SK-N-SH (cell line): ENCODE data around the gene FNDC3B. TPM values are rescaled to one million over a fixed set of nuclear protein-coding genes. Genes with fewer than 3 reads are reported as not detected.

Source experiments
- CTCF ChIA-PET: fragments of 300-600, 350-600 bp; formaldehyde crosslinking; extraction: SDS; loops from one replicate; lab custom pipeline; 2021; lab: Yijun Ruan, JAX
- POLR2A ChIA-PET: fragments of 350-600 bp; sonication (Branson Sonifier 250); formaldehyde crosslinking; extraction: SDS; loops from one replicate; lab custom pipeline; 2020; ENCODE audit warnings: antibody characterized with exemption, inconsistent platforms; lab: Yijun Ruan, JAX
- DNase-seq: peaks from one replicate; pipeline ENCODE4 v3.0.0; 2012
- H2AFZ ChIP-seq: fragments of 200-600 bp; sonication (generic); 2 replicates; pipeline ENCODE4 v1.8.1; 2016; ENCODE audit warnings: antibody characterized with exemption, mild to moderate bottlenecking, low read depth
- H3F3A ChIP-seq: fragments of 200-600 bp; sonication (generic); replicated peaks from 2 replicates; pipeline ENCODE3; 2016; ENCODE audit warnings: antibody characterized with exemption, mild to moderate bottlenecking; ENCODE audit not compliant: insufficient read depth
- H3K27ac ChIP-seq, 2 experiments: fragments of 200-500 bp in 1 of 2; fragments of 200-600 bp in 1 of 2; sonication (Bioruptor generic) in 1 of 2; sonication (generic), shearing (Covaris generic) in 1 of 2; 2 replicates each; pipeline versions ENCODE4 v1.5.1 to v1.6.1; 2014 to 2016; ENCODE audit warnings: low read depth in 2 of 2, inconsistent platforms in 1 of 2, low read length in 1 of 2, mild to moderate bottlenecking in 1 of 2, mixed read lengths in 1 of 2
- H3K27me3 ChIP-seq: fragments of 200-600 bp; sonication (generic), shearing (Covaris generic); 2 replicates; pipeline ENCODE4 v1.6.1; 2016; ENCODE audit warnings: mixed run types; ENCODE audit not compliant: insufficient read depth
- H3K36me3 ChIP-seq, 2 experiments: fragments of 200-500 bp in 1 of 2; fragments of 200-600 bp in 1 of 2; sonication (Bioruptor generic) in 1 of 2; sonication (generic) in 1 of 2; replicated peaks in 1 of 2; 2 replicates each; pipeline versions ENCODE3 to v1.5.1; 2014 to 2016; ENCODE audit warnings: low read length in 1 of 2, mild to moderate bottlenecking in 1 of 2; ENCODE audit not compliant: insufficient read depth in 2 of 2, control insufficient read depth in 1 of 2
- H3K4me1 ChIP-seq, 2 experiments: fragments of 200-500 bp in 1 of 2; fragments of 200-600 bp in 1 of 2; sonication (Bioruptor generic) in 1 of 2; sonication (generic), shearing (Covaris generic) in 1 of 2; 2 replicates each; pipeline versions ENCODE4 v1.5.1 to v1.6.1; 2014 to 2016; ENCODE audit warnings: low read depth in 1 of 2, low read length in 1 of 2, mixed run types in 1 of 2; ENCODE audit not compliant: insufficient read depth in 2 of 2, control insufficient read depth in 1 of 2
- H3K4me2 ChIP-seq: fragments of 200-600 bp; sonication (generic), shearing (Covaris generic); 2 replicates; pipeline ENCODE4 v1.6.1; 2017; ENCODE audit warnings: mixed run types
- H3K4me3 ChIP-seq, 2 experiments: fragments of 200-500 bp in 1 of 2; fragments of 200-600 bp in 1 of 2; sonication (Bioruptor generic) in 1 of 2; sonication (generic), shearing (Covaris generic) in 1 of 2; 2 replicates each; pipeline versions ENCODE4 v1.5.1 to v1.8.1; 2014 to 2016; ENCODE audit warnings: low read depth in 2 of 2, inconsistent platforms in 1 of 2, low read length in 1 of 2, mild to moderate bottlenecking in 1 of 2, mixed read lengths in 1 of 2, moderate library complexity in 1 of 2
- H3K79me2 ChIP-seq: fragments of 200-600 bp; sonication (generic); 2 replicates; pipeline ENCODE4 v1.8.1; 2017; ENCODE audit warnings: mild to moderate bottlenecking; ENCODE audit not compliant: insufficient read depth
- H3K9ac ChIP-seq: fragments of 200-600 bp; sonication (generic); 2 replicates; pipeline ENCODE4 v1.6.1; 2017; ENCODE audit warnings: mixed run types
- H3K9me2 ChIP-seq: fragments of 200-600 bp; sonication (generic); 2 replicates; pipeline ENCODE4 v1.6.1; 2017; ENCODE audit warnings: mixed run types
- H3K9me3 ChIP-seq: fragments of 200-600 bp; sonication (generic); 2 replicates; pipeline ENCODE4 v1.6.1; 2017; ENCODE audit warnings: mixed run types, mild to moderate bottlenecking, moderate library complexity
- H4K20me1 ChIP-seq: fragments of 200-600 bp; sonication (generic); 2 replicates; pipeline ENCODE4 v1.6.1; 2017; ENCODE audit warnings: mild to moderate bottlenecking, mixed run types; ENCODE audit not compliant: insufficient read depth
- CHD2 ChIP-seq: fragments of 150-350 bp; IDR thresholded peaks from 2 replicates; pipeline ENCODE4 v1.6.1; 2018; ENCODE audit warnings: low read length; ENCODE audit not compliant: partially characterized antibody
- ELF1 ChIP-seq: IDR thresholded peaks from 2 replicates; pipeline ENCODE4 v1.4.0; 2012
- EZH2phosphoT487 ChIP-seq: fragments of 200-600 bp; sonication (generic); IDR thresholded peaks from 2 replicates; pipeline ENCODE4 v1.6.1; 2017; ENCODE audit warnings: low read depth, mixed run types, mild to moderate bottlenecking, antibody characterized with exemption, moderate library complexity, borderline replicate concordance
- FOSL2 ChIP-seq: IDR thresholded peaks from 2 replicates; pipeline ENCODE4 v1.4.0; 2012; ENCODE audit warnings: low read depth, mild to moderate bottlenecking, moderate library complexity, borderline replicate concordance
- FOXJ3 ChIP-seq: sonication (generic); formaldehyde crosslinking; IDR thresholded peaks from 2 replicates; pipeline ENCODE4 v1.5.1; 2020; ENCODE audit warnings: mild to moderate bottlenecking, missing genetic modification reagents
- GATA2 ChIP-seq: sonication (generic); formaldehyde crosslinking; IDR thresholded peaks from 2 replicates; pipeline ENCODE4 v1.5.0; 2020; ENCODE audit warnings: mild to moderate bottlenecking, missing genetic modification reagents
- MXI1 ChIP-seq: IDR thresholded peaks from 2 replicates; pipeline ENCODE4 v1.6.1; 2012; ENCODE audit warnings: mild to moderate bottlenecking, low read depth, low read length, improper control_type of control experiment
- NFIC ChIP-seq: IDR thresholded peaks from 2 replicates; pipeline ENCODE4 v1.4.0; 2012; ENCODE audit warnings: borderline replicate concordance
- PBX3 ChIP-seq: IDR thresholded peaks from 2 replicates; pipeline ENCODE4; 2012
- POLR2AphosphoS5 ChIP-seq: IDR thresholded peaks from 2 replicates; pipeline ENCODE4 v1.6.1; 2012; ENCODE audit warnings: low read depth, low read length
- RCOR1 ChIP-seq: fragments of 150-350 bp; IDR thresholded peaks from 2 replicates; pipeline ENCODE4 v1.6.1; 2017; ENCODE audit warnings: antibody characterized with exemption, low read length
- REST ChIP-seq: IDR thresholded peaks from 2 replicates; pipeline ENCODE4 v1.6.1; 2012; ENCODE audit warnings: mild to moderate bottlenecking, low read depth, low read length, moderate library complexity
- RFX5 ChIP-seq: IDR thresholded peaks from 2 replicates; pipeline ENCODE4 v1.6.1; 2012; ENCODE audit warnings: mild to moderate bottlenecking, improper control_type of control experiment, low read length
- TAF1 ChIP-seq: IDR thresholded peaks from 2 replicates; pipeline ENCODE4 v1.6.1; 2012; ENCODE audit warnings: low read depth, mild to moderate bottlenecking, low read length, moderate library complexity, borderline replicate concordance
- TEAD4 ChIP-seq: IDR thresholded peaks from 2 replicates; pipeline ENCODE4 v1.4.0; 2012; ENCODE audit warnings: mild to moderate bottlenecking, borderline replicate concordance; ENCODE audit not compliant: insufficient read depth
- WGBS: methylation state at CpG from one replicate; pipeline ENCODE4 v1.1.6; 2017; ENCODE audit warnings: low lambda C conversion rate; 5-methylcytosine and 5-hydroxymethylcytosine counted together
- polyA plus RNA-seq, 3 experiments: library from polyadenylated mRNA; depleted of rRNA; stranded (reverse); fragments of >200 nt; gene quantifications; 2 replicates each; pipeline ENCODE4 v1.2.3, GENCODE V29; 2012
- TF ChIP-seq, protein P1 (sequence below): IDR thresholded peaks from 2 replicates; pipeline ENCODE4 v1.4.0; 2012; ENCODE audit warnings: low read depth, borderline replicate concordance
- TF ChIP-seq, protein P2 (sequence below): IDR thresholded peaks from 2 replicates; pipeline ENCODE4 v1.4.0; 2012; ENCODE audit warnings: low read depth

FNDC3B gene
- polyA plus RNA-seq, 1 of the 3 experiments (the other 2 are of a cell fraction): 10.4 TPM

GRCh38 chr3:172397716-172398405 is 358.5 kb downstream of the FNDC3B start (continued):
- no peak for TF ChIP-seq PBX3
- TF ChIP-seq, protein P1, sequence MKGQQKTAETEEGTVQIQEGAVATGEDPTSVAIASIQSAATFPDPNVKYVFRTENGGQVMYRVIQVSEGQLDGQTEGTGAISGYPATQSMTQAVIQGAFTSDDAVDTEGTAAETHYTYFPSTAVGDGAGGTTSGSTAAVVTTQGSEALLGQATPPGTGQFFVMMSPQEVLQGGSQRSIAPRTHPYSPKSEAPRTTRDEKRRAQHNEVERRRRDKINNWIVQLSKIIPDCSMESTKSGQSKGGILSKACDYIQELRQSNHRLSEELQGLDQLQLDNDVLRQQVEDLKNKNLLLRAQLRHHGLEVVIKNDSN: no peak
- TF ChIP-seq EZH2phosphoT487: no peak

DNA sequence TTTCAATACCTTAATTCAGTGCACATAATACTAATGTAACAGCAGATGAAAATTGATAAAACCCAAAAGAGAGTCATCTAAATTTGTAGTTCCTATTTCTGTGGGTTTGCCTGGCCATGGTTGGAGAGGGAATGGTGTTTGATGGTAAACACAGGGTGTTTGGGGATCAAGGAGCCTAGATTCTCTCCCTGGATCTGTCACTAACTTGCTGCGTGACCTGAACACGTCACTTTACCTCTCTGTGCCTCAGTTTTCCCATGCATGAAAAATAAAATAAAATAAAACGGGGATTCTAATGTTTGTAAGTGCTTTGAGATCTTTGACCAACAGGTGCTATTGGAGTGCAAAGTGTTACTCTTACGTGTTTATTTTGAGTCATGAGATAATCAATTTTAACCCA is 359.1 kb downstream of the FNDC3B start:
- H2AFZ ChIP-seq: no peak overlapping the region
- peaks cover 37 to 65% of the 10 kb centered on the region in 2 experiments for H3K36me3 ChIP-seq
- H3K4me1 ChIP-seq: no peaks in the 10 kb centered on the region
- H3K27me3 ChIP-seq: no peaks in the 10 kb centered on the region
- WGBS: 95% methylated on average over 4 of the region's 4 CpGs
- ChIA-PET POLR2A (no interaction called here), CTCF (interaction anchor here (0.6 to 1.0 kb wide), 2 partner anchors 9 to 12 kb away, joined by 3 to 4 read pairs; no protein-coding TSS in a partner anchor)
- H3K9ac ChIP-seq: no peak overlapping the region
- H3K4me3 ChIP-seq: no peak overlapping the region
- no peak for DNase-seq
- H3K4me2 ChIP-seq: no peak overlapping the region
- H3K9me3 ChIP-seq: no peaks in the 10 kb centered on the region
- TF ChIP-seq REST (no peak), POLR2AphosphoS5 (no peak)
- TF ChIP-seq, protein P2, sequence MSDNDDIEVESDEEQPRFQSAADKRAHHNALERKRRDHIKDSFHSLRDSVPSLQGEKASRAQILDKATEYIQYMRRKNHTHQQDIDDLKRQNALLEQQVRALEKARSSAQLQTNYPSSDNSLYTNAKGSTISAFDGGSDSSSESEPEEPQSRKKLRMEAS: no peak
- no peak overlapping the region for H3K27ac ChIP-seq
- peaks cover 7% of the 10 kb centered on the region for H3F3A ChIP-seq
- H4K20me1 ChIP-seq: no peaks in the 10 kb centered on the region
- H3K79me2 ChIP-seq: peaks cover 3% of the 10 kb centered on the region; the same call in 1 of the 2 replicates
- no peaks in the 10 kb centered on the region for H3K9me2 ChIP-seq

DNA sequence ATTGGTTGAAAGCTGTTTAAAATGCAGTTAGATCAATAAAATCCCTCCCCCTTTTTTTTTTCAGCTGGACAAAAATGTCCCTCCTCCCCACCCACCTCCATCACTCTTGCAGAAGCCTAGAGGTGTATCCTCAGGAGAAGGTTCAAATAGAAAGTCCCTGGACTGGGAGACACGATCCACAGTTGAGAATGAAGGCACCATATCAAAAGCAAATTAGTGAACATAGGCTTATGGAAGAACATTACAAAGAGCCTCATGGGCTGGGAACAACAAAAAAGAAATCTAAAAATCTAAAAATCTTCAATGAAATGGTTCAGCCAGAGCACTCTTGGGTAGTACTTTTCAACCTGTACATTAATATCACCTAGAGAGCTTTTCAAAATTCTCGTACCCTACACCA is 362.7 kb downstream of the FNDC3B start:
- H3F3A ChIP-seq: peaks cover 4% of the 10 kb centered on the region
- no peaks in the 10 kb centered on the region for H3K9me2 ChIP-seq
- H3K36me3 ChIP-seq: peaks cover 32 to 46% of the 10 kb centered on the region in 2 experiments
- H3K4me2 ChIP-seq: no peak overlapping the region
- no peaks in the 10 kb centered on the region for H3K79me2 ChIP-seq
- H3K9ac ChIP-seq: no peak overlapping the region
- no peaks in the 10 kb centered on the region for H3K4me1 ChIP-seq
- no peak overlapping the region for H3K27ac ChIP-seq
- no peak for DNase-seq
- POLR2A ChIA-PET: no interaction called here
- no peaks in the 10 kb centered on the region for H4K20me1 ChIP-seq
- H3K4me3 ChIP-seq: no peak overlapping the region
- no peaks in the 10 kb centered on the region for H3K27me3 ChIP-seq
- WGBS: 94% methylated on average over 2 of the region's 2 CpGs
- CTCF ChIA-PET: interaction anchor here (1.1 kb wide), 1 partner anchor 76 kb away, joined by 3 read pairs; no protein-coding TSS in a partner anchor
- H3K9me3 ChIP-seq: no peaks in the 10 kb centered on the region
- no peak overlapping the region for H2AFZ ChIP-seq
- no peak for TF ChIP-seq EZH2phosphoT487
- TF ChIP-seq RFX5: no peak
- TF ChIP-seq TEAD4: no peak
- no peak for TF ChIP-seq GATA2
- no peak for TF ChIP-seq ELF1
- TF ChIP-seq FOSL2: no peak
- no peak for TF ChIP-seq MXI1
- TF ChIP-seq CHD2: no peak
- TF ChIP-seq RCOR1: no peak
- no peak for TF ChIP-seq FOXJ3 (CRISPR knock-in tag)
- no peak for TF ChIP-seq PBX3
- TF ChIP-seq NFIC: no peak
- TF ChIP-seq TAF1: no peak
